Chondrocyte (in vitro differentiated cells): ENCODE results near the gene BUD13. TPM values are rescaled to one million over a fixed set of nuclear protein-coding genes. Genes with fewer than 3 reads are reported as not detected.
"Not testable (repeated sequence)": the region's sequence is repeated elsewhere in the genome, so short reads cannot be mapped to it uniquely, and the experiment has no call there.

Source experiments
- DNase-seq: peaks from one replicate; pipeline ENCODE4 v3.0.0; 2021; ENCODE audit warnings: mixed read lengths, low spot score
- H3K27ac Mint-ChIP-seq: one replicate; pipeline ENCODE4 v1.8.0; 2021; ENCODE audit warnings: mild to moderate bottlenecking, moderate library complexity, mixed read lengths; ENCODE audit not compliant: unreplicated experiment
- H3K27me3 Mint-ChIP-seq: 2 replicates; pipeline ENCODE4 v1.8.0; 2021; ENCODE audit warnings: low read depth, mixed read lengths
- H3K36me3 Mint-ChIP-seq: 2 replicates; pipeline ENCODE4 v1.8.0; 2021; ENCODE audit warnings: low read depth, mixed read lengths
- H3K4me1 Mint-ChIP-seq: 2 replicates; pipeline ENCODE4 v1.8.0; 2021; ENCODE audit warnings: low read depth, mild to moderate bottlenecking, mixed read lengths
- H3K4me3 Mint-ChIP-seq: one replicate; pipeline ENCODE4 v1.8.0; 2021; ENCODE audit warnings: mild to moderate bottlenecking, moderate library complexity, mixed read lengths; ENCODE audit not compliant: unreplicated experiment
- H3K9me3 Mint-ChIP-seq: 2 replicates; pipeline ENCODE4 v1.8.0; 2021; ENCODE audit warnings: low read depth, mixed read lengths
- CTCF ChIP-seq: fragments of 200-600 bp; sonication (generic); IDR thresholded peaks from 2 replicates; pipeline ENCODE4 v1.5.0; 2021; ENCODE audit warnings: antibody characterized with exemption, mild to moderate bottlenecking, moderate library complexity
- total RNA-seq: library from RNA; stranded (reverse); gene quantifications from 3 replicates; pipeline ENCODE4 v1.2.1, GENCODE V29; 2021

BUD13 gene
- total RNA-seq, 1 donor from 2014 or later = 9.6 TPM

DNA sequence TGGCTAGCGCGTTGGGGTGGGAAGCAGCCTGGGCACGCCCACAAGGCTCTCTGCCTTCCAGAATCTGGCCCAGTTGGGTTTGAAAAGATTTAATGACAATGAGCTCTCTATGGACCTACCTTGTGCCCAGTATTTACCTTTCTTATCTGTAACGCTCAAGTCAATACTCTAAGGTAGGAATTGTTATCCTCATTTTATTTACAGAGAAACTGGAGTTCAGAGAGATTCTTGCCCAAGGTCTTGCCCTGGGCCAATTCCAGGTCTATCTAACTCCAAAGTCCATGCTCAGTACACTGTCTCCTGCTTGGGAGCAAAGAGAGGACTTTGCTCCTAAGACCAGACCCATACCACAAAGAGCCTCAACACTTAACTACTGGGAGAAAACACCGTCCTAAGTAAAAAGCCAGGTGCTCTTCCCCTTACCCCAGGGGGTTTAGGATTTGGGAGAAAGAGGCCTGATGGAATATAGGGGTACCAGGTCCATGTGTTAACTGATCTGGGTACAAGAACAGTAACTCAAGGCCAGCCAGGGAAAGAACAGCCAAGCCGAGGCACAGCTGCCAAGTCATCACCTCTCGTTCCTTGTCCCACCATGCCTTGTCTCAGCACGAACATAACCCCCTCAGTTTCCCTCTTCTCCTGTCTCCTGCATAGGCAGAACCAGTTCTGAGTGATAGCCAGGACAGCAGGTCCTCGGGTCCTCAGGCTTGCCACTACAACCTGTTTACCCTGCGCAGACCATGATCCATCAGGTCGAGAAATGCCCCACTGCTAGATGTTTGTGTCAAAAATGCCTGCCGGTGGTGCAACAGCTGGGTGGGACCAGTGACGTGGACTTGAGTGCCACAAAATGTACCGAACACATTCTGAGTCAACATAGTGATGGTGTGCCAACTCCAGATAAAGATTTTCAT lies 35.7 kb upstream of the BUD13 start:
- Mint-ChIP-seq H3K27ac (no peak overlapping the region), H3K4me1 (no peaks in the 10 kb centered on the region), H3K36me3 (no peaks in the 10 kb centered on the region), H3K9me3 (peaks cover 3% of the 10 kb centered on the region), H3K4me3 (no peak overlapping the region), H3K27me3 (peaks cover 4% of the 10 kb centered on the region)
- TF ChIP-seq CTCF = no peak
- DNase-seq = no peak

DNA sequence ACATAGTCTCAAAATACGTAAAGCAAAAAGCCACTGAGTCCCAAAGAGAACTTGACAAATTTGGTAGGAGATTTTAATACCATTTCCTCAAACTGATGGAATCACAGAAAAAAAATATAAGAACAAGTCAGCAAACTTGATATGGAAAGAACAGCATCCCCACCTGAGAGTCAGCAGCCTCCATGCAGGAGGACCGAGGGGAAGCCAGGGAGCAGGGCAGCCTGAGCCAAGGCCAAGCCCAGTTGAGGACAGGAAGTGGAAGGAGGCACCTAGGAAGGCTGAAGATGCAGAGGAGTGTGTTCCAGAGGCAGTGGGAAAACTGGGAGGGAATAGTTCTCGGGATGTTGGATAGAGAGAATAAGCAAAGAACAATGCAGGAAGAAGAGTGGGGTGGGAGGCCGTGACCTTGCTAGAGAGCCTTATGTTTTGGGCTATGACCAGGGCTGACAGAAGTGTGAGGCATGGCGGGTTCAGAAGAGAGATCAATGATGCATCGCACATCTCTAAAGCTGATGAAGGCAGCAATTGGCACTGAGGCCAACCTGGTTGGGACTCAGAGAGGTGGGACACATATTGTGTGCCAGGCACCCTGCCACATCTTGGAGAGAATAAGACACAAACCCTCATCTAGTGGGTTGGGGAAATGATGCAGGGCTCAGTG lies 34.9 kb upstream of the BUD13 start:
- Mint-ChIP-seq H3K36me3 (no peaks in the 10 kb centered on the region), H3K27ac (no peak overlapping the region), H3K27me3 (peaks cover 6% of the 10 kb centered on the region), H3K4me3 (no peak overlapping the region), H3K4me1 (no peaks in the 10 kb centered on the region), H3K9me3 (no peaks in the 10 kb centered on the region)
- no peak for TF ChIP-seq CTCF
- DNase-seq = no peak

DNA sequence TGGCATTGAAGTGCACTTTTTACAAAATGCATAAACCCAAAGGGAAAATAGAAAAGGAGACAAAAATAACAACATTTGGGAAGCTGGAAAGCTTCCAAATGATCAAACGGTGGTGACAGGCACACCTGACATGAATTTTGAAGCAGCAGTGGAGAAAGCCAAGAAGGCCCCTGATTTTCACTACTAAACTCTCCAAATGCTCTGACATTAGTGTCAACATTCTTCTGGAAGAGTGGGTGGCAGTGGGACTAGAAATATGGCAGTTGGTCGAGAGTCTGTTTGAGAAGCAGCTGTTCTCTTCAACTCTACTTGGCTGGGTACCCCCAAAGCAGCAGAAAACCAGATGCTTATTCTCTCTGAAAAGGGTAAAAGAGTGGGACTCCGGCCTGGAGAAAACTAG lies 31.2 kb upstream of the BUD13 start:
- no peak for TF ChIP-seq CTCF
- no peak overlapping the region for H3K27ac Mint-ChIP-seq
- DNase-seq = no peak
- no peaks in the 10 kb centered on the region for H3K9me3 Mint-ChIP-seq
- H3K36me3 Mint-ChIP-seq = no peaks in the 10 kb centered on the region
- no peaks in the 10 kb centered on the region for H3K4me1 Mint-ChIP-seq
- H3K4me3 Mint-ChIP-seq = no peak overlapping the region
- peaks cover 18% of the 10 kb centered on the region for H3K27me3 Mint-ChIP-seq

DNA sequence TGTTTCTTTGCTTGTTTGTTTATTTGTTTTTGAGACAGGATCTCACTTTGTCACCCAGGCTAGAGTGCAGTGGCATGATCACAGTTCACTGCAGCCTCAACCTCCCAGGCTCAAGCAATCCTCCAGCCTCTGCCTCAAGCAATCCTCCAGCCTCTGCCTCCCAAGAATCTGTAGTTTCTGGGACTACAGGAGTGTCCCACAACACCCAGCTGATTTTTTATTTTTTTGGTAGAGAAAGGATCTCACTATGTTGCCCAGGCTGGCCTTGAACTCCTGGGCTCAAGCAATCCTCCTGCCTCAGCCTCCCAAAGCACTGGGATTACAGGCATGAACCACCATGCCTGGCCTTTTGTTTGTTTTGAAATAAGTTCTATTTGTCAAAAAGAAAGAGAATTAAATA lies 28.9 kb upstream of the BUD13 start:
- not testable (repeated sequence) for H3K4me1 Mint-ChIP-seq, H3K36me3 Mint-ChIP-seq, H3K9me3 Mint-ChIP-seq, H3K27ac Mint-ChIP-seq, DNase-seq, H3K4me3 Mint-ChIP-seq
- peaks cover 18% of the 10 kb centered on the region for H3K27me3 Mint-ChIP-seq

GRCh38 chr11:116800610-116801009 lies 27.8 kb upstream of the BUD13 start:
- H3K9me3 Mint-ChIP-seq = no peaks in the 10 kb centered on the region
- no peak overlapping the region for H3K4me3 Mint-ChIP-seq
- H3K27me3 Mint-ChIP-seq = peaks cover 18% of the 10 kb centered on the region
- H3K27ac Mint-ChIP-seq = no peak overlapping the region
- no peaks in the 10 kb centered on the region for H3K36me3 Mint-ChIP-seq
- H3K4me1 Mint-ChIP-seq = no peaks in the 10 kb centered on the region
- TF ChIP-seq CTCF = no peak
- no peak for DNase-seq
